ENCODE measurements around the gene UBE2B. TPM values are rescaled to one million over a fixed set of nuclear protein-coding genes. Genes with fewer than 3 reads are reported as not detected.

The UBE2B gene
- polyA plus RNA-seq, 3 donors, result 30.6 to 68.6 (median 43.4) TPM

- no peaks in the 10 kb centered on the region for H3K9me3 ChIP-seq (replicated peaks in 1 of 2; ENCODE audit: control insufficient read depth in 1 of 2, insufficient read depth in 1 of 2, low read length in 2 of 2)
- Mint-ChIP-seq H3K4me1 (no peaks in the 10 kb centered on the region), H3K36me3 (peaks cover 72 to 97% of the 10 kb centered on the region in 2 donors), H3K27me3 (ENCODE audit: low read depth in 3 of 3) (peaks cover 0 to 1% (median 0%) of the 10 kb centered on the region in 3 donors), H3K27ac (no peak overlapping the region), H3K4me3 (no peak overlapping the region), H3K9me3 (peaks cover 0 to 2% (median 0%) of the 10 kb centered on the region in 7 donors)
- DNase-seq, result no peak
- H3K36me3 ChIP-seq (replicated peaks in 1 of 2; ENCODE audit: control insufficient read depth in 1 of 2, insufficient read depth in 2 of 2, low read length in 2 of 2), result peaks cover 81 to 100% of the 10 kb centered on the region in 2 donors
- H3K79me2 ChIP-seq (ENCODE audit: insufficient read depth, low read length), result no peaks in the 10 kb centered on the region
- intact Hi-C loops (cut with micrococcal nuclease), result no loop called here
- H3K9ac ChIP-seq (ENCODE audit: insufficient read depth, low read length, poor library complexity, severe bottlenecking), result no peak overlapping the region
- H4K20me1 ChIP-seq (ENCODE audit: insufficient read depth, low read length), result peaks cover 72% of the 10 kb centered on the region
- H3K27me3 ChIP-seq (ENCODE audit: control insufficient read depth in 2 of 2, insufficient read depth in 2 of 2, low read length in 2 of 2), result no peaks in the 10 kb centered on the region
- no peaks in the 10 kb centered on the region for H3K4me1 ChIP-seq (ENCODE audit: control insufficient read depth in 1 of 2, insufficient read depth in 2 of 2, low read length in 2 of 2)
- TF ChIP-seq CTCF (IDR thresholded peaks at IDR 0.05), result no peak
- 100% methylated on average over 1 of the region's 2 CpGs for WGBS (ENCODE audit: insufficient coverage)
- no peak overlapping the region for H3K4me2 ChIP-seq (replicated peaks; ENCODE audit: extremely low read depth, low read length, poor library complexity, severe bottlenecking)
- no peak overlapping the region for H2AFZ ChIP-seq (ENCODE audit: insufficient read depth, low read depth, low read length, poor library complexity, severe bottlenecking)
- no peak overlapping the region for H3K4me3 ChIP-seq (replicated peaks in 1 of 3; ENCODE audit: low read depth in 2 of 3, low read length in 3 of 3)
- no peak overlapping the region for H3K27ac ChIP-seq (ENCODE audit: low read depth in 1 of 2, low read length in 2 of 2)
These were observed 20.9 kb downstream of the UBE2B start for GRCh38 chr5:134392301-134392700.

GRCh38 chr5:134394932-134395331 is 23.6 kb downstream of the UBE2B start:
- H3K4me1 Mint-ChIP-seq, result no peaks in the 10 kb centered on the region
- no peaks in the 10 kb centered on the region for H3K27me3 ChIP-seq (ENCODE audit: control insufficient read depth in 2 of 2, insufficient read depth in 2 of 2, low read length in 2 of 2)
- no peak overlapping the region for H3K27ac ChIP-seq (ENCODE audit: low read depth in 1 of 2, low read length in 2 of 2)
- H3K36me3 ChIP-seq (replicated peaks in 1 of 2; ENCODE audit: control insufficient read depth in 1 of 2, insufficient read depth in 2 of 2, low read length in 2 of 2), result peaks cover 73 to 96% of the 10 kb centered on the region in 2 donors
- no peak overlapping the region for H3K9ac ChIP-seq (ENCODE audit: insufficient read depth, low read length, poor library complexity, severe bottlenecking)
- no peak for TF ChIP-seq CTCF (IDR thresholded peaks at IDR 0.05)
- no peak overlapping the region for H3K4me2 ChIP-seq (replicated peaks; ENCODE audit: extremely low read depth, low read length, poor library complexity, severe bottlenecking)
- peaks cover 0 to 1% (median 0%) of the 10 kb centered on the region in 3 donors for H3K27me3 Mint-ChIP-seq (ENCODE audit: low read depth in 3 of 3)
- no peak for DNase-seq
- H4K20me1 ChIP-seq (ENCODE audit: insufficient read depth, low read length), result peaks cover 61% of the 10 kb centered on the region
- no peak overlapping the region for H2AFZ ChIP-seq (ENCODE audit: insufficient read depth, low read depth, low read length, poor library complexity, severe bottlenecking)
- no peaks in the 10 kb centered on the region for H3K4me1 ChIP-seq (ENCODE audit: control insufficient read depth in 1 of 2, insufficient read depth in 2 of 2, low read length in 2 of 2)
- no peaks in the 10 kb centered on the region for H3K9me3 ChIP-seq (replicated peaks in 1 of 2; ENCODE audit: control insufficient read depth in 1 of 2, insufficient read depth in 1 of 2, low read length in 2 of 2)
- H3K27ac Mint-ChIP-seq, result peak overlapping the region in 2 of 7 donors; percentile 24 to 46
- H3K4me3 Mint-ChIP-seq, result no peak overlapping the region
- H3K9me3 Mint-ChIP-seq, result no peaks in the 10 kb centered on the region
- WGBS (ENCODE audit: insufficient coverage), result 93% methylated on average over 5 of the region's 7 CpGs
- no peak overlapping the region for H3K4me3 ChIP-seq (replicated peaks in 1 of 3; ENCODE audit: low read depth in 2 of 3, low read length in 3 of 3)
- no peaks in the 10 kb centered on the region for H3K79me2 ChIP-seq (ENCODE audit: insufficient read depth, low read length)
- H3K36me3 Mint-ChIP-seq, result peaks cover 72 to 88% of the 10 kb centered on the region in 2 donors
- intact Hi-C loops (cut with micrococcal nuclease), result no loop called here
